ENCODE measurements around the gene DHRS11.

Gene DHRS11

DNA sequence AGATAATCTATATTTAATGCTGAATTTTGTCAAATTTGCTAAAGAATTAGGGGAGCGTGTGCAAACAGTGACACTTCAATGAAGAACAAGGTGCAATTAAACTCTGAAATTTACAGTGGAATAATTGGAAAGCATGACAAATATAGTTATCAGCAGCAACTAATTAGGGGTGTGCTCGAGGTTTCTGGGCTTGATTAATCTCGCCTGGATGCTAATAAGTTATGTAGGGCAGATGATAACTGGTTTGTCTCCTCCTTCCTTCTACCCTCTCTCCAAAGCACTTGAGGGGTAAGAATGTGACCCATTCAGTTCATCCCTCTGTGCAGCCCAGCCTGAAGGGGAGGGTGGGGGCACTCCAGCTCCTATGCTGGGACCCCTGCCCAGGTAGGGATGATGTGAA lies 31.6 kb downstream of the DHRS11 start:
- H3K4me3 ChIP-seq (ENCODE audit: low read depth in 1 of 2, low read length in 1 of 2) = no peak overlapping the region
- no peak overlapping the region for H3K27ac ChIP-seq
- no peaks in the 10 kb centered on the region for H3K9me3 ChIP-seq
- H3K27me3 ChIP-seq = no peaks in the 10 kb centered on the region
- TF ChIP-seq, protein P1, sequence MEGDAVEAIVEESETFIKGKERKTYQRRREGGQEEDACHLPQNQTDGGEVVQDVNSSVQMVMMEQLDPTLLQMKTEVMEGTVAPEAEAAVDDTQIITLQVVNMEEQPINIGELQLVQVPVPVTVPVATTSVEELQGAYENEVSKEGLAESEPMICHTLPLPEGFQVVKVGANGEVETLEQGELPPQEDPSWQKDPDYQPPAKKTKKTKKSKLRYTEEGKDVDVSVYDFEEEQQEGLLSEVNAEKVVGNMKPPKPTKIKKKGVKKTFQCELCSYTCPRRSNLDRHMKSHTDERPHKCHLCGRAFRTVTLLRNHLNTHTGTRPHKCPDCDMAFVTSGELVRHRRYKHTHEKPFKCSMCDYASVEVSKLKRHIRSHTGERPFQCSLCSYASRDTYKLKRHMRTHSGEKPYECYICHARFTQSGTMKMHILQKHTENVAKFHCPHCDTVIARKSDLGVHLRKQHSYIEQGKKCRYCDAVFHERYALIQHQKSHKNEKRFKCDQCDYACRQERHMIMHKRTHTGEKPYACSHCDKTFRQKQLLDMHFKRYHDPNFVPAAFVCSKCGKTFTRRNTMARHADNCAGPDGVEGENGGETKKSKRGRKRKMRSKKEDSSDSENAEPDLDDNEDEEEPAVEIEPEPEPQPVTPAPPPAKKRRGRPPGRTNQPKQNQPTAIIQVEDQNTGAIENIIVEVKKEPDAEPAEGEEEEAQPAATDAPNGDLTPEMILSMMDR (IDR thresholded peaks at IDR 0.05) = no peak
- H3K4me1 ChIP-seq (ENCODE audit: control insufficient read depth in 1 of 2, insufficient read depth in 1 of 2, low read depth in 1 of 2, low read length in 1 of 2) = peaks cover 0 to 9% of the 10 kb centered on the region in 2 experiments
- no peaks in the 10 kb centered on the region for H3K36me3 ChIP-seq

DNA sequence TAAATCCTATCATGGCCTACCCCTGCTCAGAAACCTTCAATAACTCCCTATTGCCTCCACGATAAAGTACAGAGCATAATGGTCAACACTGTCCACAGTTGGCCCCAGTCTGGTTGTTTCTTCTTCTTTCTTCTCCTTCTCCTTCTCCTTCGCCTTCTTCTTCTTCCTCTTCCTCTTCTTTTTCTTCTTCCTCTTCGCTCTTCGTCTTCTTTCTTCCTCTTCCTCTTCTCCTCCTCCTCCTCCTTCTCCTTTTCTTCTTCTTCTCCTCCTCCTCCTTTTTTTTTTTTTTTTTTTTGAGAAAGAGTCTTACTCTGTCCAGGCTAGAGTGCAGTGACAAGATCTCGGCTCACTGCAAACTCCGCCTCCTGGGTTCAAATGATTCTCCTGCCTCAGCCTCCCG lies 33.5 kb downstream of the DHRS11 start:
- Histone ChIP-seq H3K27me3 (no peaks in the 10 kb centered on the region), H3K36me3 (no peaks in the 10 kb centered on the region), H3K9me3 (no peaks in the 10 kb centered on the region), H3K27ac (peak overlapping the region; percentile 56), H3K4me1 (ENCODE audit: control insufficient read depth in 1 of 2, insufficient read depth in 1 of 2, low read depth in 1 of 2, low read length in 1 of 2) (peaks cover 0 to 9% of the 10 kb centered on the region in 2 experiments), H3K4me3 (ENCODE audit: low read depth in 1 of 2, low read length in 1 of 2) (no peak overlapping the region)
- TF ChIP-seq, protein P1 (IDR thresholded peaks at IDR 0.05) = no peak

DNA sequence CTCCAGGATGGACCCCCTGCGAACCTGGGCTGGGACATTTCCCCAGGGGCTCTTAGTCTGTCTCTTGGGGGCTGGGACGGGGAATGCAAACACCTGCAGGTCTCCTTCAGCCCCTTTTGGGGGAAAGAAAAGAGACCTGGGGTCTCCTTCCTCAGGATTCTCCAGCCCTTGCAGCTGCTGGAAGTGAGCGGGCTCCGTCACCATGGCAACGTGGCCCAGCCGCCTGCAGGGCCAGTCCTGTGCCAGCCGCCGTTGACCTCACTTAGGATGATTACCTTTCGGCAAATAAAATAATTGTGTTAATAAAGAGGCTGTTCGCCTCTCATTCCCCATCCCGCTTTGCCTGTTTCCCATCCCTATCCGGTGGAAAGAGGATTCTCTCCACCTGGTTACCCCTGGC lies 35.4 kb downstream of the DHRS11 start:
- Histone ChIP-seq H3K27ac (no peak overlapping the region), H3K4me1 (ENCODE audit: control insufficient read depth in 1 of 2, insufficient read depth in 1 of 2, low read depth in 1 of 2, low read length in 1 of 2) (peaks cover 0 to 9% of the 10 kb centered on the region in 2 experiments), H3K27me3 (no peaks in the 10 kb centered on the region), H3K36me3 (no peaks in the 10 kb centered on the region), H3K4me3 (ENCODE audit: low read depth in 1 of 2, low read length in 1 of 2) (no peak overlapping the region), H3K9me3 (no peaks in the 10 kb centered on the region)
- TF ChIP-seq, protein P1 (IDR thresholded peaks at IDR 0.05) = no peak

DNA sequence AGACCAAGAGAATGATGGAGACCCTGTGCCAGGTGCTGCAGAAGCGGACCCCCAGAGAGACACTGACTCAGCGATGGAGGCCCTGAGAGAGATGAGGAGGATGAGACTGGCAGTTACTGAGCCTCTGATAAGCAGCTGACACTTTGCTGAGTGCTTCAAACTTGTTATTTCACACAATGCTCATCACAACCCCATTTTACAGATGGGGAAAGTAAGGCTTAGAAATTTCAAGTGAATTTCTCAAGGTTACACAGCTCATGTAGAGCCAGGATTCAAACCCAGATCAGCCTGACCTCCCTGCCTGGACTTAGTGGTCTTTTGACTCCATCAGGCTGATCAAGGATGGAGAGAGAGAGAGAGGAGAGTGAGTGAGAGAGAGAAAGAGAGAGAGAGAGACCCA lies 36.9 kb downstream of the DHRS11 start:
- no peaks in the 10 kb centered on the region for H3K36me3 ChIP-seq
- no peaks in the 10 kb centered on the region for H3K9me3 ChIP-seq
- peaks cover 0 to 9% of the 10 kb centered on the region in 2 experiments for H3K4me1 ChIP-seq (ENCODE audit: control insufficient read depth in 1 of 2, insufficient read depth in 1 of 2, low read depth in 1 of 2, low read length in 1 of 2)
- H3K27ac ChIP-seq = no peak overlapping the region
- H3K27me3 ChIP-seq = peaks cover 13% of the 10 kb centered on the region
- no peak overlapping the region for H3K4me3 ChIP-seq (ENCODE audit: low read depth in 1 of 2, low read length in 1 of 2)
- TF ChIP-seq, protein P1 (IDR thresholded peaks at IDR 0.05) = no peak

DNA sequence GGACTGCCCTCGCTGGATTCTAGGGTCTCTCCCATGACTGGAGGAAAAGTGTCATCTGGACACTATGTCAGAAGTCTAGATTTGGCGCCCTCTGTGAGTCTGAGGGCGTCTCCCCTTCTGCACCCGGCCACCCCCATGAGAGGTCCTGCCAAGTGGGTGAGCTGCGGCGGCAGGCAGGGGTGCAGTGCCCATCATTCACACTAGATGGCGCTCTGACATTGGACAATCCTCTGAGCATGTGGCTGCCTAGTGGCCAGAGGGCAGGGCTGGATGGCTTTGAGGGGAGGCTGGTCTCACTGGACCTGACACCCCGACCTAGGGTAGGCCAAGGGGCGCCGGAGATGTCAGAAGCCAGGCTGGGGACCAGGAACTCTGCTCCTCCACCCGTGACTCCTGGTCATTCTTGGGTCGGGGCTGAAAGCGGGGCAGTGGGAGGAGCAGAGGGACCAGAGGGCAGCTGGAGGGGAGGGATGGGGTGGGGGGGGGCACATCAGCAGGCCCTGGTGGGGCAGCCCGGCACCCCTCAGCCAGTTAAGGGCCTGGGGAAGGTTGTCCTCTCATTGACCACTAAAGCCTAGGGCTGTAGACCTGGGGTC lies 37.7 kb downstream of the DHRS11 start:
- TF ChIP-seq, protein P1 (IDR thresholded peaks at IDR 0.05) = peak; percentile 94
- H3K9me3 ChIP-seq = no peaks in the 10 kb centered on the region
- no peaks in the 10 kb centered on the region for H3K36me3 ChIP-seq
- peaks cover 21% of the 10 kb centered on the region for H3K27me3 ChIP-seq
- H3K27ac ChIP-seq = no peak overlapping the region
- no peak overlapping the region for H3K4me3 ChIP-seq (ENCODE audit: low read depth in 1 of 2, low read length in 1 of 2)
- H3K4me1 ChIP-seq (ENCODE audit: control insufficient read depth in 1 of 2, insufficient read depth in 1 of 2, low read depth in 1 of 2, low read length in 1 of 2) = peaks cover 0 to 9% of the 10 kb centered on the region in 2 experiments
